GM19351 (cell line): Measurements from ENCODE around the gene FHAD1.
"Not testable (repeated sequence)": the region's sequence is repeated elsewhere in the genome, so short reads cannot be mapped to it uniquely, and the experiment has no call there.

Experiments used
- ATAC-seq: cut with Tn5 transposase; IDR thresholded peaks from one replicate; pipeline ENCODE4 v1.9.1; 2021; ENCODE audit warnings: mild to moderate bottlenecking, moderate library complexity; ENCODE audit not compliant: unreplicated experiment

The FHAD1 gene

DNA sequence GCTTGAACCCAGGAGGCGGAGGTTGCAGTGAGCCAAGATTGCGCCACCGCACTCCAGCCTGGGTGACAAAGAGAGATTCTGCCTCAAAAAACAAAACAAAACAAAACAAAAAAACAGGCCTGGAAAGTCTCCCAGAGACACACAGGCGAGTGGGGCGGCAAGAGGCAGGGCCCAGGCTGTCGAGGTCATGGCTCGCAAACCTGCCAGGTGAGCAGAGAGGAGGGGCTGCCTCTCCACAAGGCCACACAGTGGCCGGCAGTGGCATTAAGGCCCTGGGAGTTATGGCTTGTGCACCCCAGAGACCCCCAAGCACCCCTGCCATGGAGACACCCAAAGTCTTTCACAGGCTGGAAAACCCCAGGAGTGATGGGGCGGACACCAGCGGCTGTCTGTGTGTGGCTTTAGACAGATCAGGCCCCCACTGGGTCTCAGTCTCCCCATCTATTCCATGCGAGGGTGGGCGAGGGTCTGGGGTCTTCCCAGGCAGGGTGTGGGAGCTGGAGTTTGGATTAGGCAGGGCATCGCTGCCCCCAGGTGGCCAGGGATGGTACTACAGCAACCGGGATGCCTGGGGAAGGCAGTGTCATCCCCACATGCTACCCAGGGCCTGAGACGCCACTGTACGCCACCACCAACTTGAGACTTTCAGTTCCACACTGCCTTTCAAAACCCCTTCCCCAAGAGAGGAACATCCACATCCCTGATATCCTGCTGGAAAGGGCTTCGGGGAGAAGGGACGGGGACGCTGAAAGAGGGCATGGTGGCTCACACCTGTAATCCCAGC, 184.0 kb downstream of the FHAD1 start:
- ATAC-seq, result no peak

DNA sequence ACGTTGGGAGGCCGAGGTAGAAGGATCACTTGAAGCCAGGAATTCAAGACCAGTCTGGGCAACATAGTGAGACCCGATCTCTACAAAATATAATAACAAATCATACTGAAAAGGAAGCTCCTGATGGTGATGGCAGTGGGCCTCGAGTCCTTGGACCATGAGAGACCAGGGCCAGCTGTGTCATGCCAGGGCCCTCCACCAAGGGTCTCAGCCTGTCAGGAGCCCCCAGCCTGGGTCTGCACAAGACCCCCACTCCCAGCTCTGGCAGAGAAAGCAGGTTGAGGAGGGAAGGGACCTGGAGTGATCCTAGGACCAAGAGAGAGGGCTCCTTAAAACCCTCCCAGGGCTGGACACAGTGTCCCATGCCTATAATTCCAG, 184.5 kb downstream of the FHAD1 start:
- ATAC-seq, result no peak

DNA sequence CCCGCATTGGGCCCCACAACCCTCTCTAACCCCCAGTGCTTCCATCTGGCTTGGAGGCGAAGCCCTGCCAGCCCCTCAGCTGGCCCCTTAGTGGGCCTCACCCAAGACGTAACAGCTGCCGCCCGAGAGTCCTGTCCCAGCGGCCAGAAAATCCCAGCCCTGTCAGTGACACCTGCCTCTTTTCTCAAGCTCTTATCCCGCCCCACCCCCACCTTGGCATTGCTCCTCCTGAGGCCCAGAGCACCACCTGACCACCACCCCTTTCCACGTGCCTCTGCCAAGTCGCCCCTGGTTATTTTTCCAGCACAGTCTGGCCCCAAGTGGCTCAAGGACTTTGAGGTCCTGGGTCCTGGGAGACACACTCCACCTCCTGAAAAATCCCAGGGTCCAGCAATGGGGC, 185.3 kb downstream of the FHAD1 start:
- no peak for ATAC-seq

DNA sequence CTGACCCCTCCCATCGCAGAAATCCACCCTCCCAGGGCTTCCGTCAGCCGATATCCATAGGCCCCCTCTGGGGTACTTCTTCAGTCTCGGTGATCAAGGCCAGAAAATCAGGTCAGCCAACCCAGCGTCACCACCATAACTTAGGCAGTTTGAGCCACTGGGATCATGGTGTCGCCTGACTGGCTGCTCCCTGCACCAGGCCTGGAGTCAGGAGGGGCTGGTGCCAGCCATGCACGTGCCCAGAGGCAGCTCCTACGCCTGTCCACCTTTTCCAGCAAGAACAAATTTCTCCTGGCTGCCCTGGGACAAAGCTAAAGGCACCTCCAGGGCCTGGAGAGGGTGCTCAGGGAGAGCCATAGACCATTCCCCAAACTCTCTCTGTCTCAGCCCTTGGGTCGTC, 186.4 kb downstream of the FHAD1 start:
- no peak for ATAC-seq

DNA sequence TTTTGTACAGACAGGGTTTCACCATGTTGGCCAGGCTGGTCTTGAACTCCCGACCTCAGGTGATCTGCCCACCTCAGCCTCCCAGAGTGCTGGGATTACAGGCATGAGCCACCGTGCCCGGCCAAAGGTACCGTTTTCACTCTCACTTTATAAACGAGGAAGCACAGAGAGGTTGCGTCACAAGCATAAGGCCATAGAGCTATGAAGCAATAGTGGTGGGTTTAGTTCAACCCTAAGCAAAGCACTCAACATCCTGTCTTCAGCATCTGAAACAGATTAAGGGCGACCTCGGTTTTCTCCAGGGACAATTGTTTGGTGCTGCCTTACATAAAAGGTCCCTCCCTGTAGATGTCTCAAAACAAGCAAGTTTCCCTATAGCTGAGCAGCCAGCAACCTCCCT, 187.7 kb downstream of the FHAD1 start:
- not testable (repeated sequence) for ATAC-seq

DNA sequence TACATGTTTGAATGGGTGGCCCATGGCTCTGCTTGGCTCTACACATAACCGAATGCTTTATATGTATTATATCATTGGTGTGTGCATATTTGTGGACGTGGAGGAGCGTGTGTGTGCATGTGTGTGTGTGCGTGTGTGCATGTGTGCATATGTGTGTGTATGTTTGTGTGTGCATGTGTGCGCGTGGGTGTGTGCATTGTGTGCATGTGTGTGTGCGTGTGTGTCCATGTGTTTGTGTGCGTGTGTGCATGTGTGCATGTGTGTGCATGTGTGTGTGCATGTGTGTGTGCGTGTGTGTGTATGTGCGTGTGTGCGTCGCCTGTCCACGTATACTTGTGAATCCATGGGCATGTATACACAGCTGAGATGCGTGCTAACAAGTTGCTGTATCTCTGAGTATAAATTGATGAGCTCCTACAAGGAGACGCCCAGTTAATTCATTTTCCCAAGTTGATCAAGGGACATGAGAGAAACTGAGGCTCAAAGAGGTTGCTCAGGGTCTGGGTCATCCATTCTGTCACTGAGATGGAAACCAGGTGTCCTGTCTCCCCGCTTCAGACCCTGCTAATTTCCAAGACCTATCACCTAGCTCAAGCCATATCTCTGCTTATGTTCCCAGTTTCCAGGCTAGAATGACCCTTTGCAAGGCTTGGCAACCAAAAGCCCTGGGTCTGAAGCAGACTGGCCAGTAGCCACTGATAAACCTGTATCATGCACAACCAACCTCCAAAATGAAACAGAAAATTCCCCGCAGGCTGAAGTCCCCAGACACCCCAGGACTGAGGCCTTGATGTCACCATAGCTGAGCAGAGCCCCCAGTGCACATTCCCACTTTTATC, 188.4 kb downstream of the FHAD1 start:
- ATAC-seq, result no peak

DNA sequence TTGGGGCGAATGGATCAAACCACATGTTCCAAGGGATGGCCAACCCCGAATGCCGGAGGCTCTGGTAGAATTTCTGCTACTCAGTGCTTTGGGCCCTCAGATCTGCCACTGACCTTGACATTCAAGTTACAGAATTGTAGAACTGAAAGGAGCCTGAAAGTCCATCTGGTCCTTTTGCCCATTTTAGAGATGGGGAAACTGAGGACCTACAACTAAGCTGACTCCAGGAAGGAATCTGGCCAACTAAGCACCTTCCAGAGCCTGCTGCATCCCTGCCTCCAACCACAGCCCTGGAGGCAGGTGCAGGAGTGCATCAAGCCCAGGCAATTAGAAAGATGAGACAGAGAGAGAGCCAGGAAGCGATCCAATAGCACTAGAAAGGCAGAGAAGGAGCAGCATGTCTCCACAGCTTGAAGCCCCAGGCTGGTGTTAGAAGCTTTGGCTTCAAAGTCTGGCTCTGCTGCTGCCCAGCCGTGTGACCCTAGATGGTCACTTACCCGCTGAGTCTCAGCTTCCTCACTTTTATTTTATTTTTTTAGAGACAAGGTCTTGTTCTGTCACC, 189.9 kb downstream of the FHAD1 start:
- no peak for ATAC-seq

DNA sequence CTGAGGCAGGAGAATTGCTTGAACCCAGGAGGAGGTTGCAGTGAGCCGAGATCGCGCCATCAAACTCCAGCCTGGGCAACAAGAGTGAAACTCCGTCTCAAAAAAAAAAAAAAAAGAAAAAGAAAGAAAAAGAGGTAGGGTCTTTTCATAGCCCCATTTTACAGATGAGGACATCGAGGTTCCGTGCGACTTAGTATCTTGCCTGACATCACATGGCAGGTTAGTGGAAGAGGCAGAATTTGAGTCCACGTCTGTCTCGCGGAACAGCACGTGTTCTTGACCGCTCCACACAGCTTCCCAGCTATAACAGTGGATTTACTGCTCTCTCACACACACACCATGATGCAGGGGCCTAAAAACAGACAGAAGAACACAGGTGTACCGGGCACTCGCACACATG, 192.3 kb downstream of the FHAD1 start:
- no peak for ATAC-seq

DNA sequence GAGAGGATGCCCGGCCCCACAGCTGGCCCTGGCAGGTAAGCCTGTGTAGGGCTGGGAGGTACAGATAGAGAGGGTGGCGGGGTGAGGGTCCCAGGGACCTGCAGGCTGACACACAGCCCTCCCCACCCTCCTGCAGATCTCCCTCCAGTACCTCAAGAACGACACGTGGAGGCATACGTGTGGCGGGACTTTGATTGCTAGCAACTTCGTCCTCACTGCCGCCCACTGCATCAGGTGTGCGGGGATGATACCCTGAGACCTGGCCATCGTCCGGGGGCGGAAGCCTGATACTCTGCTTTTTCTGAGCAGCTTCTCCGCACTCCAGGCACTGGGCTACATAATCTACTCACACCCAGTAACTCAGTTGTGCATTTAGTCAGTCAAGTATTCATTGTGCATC, 193.3 kb downstream of the FHAD1 start:
- ATAC-seq, result no peak

DNA sequence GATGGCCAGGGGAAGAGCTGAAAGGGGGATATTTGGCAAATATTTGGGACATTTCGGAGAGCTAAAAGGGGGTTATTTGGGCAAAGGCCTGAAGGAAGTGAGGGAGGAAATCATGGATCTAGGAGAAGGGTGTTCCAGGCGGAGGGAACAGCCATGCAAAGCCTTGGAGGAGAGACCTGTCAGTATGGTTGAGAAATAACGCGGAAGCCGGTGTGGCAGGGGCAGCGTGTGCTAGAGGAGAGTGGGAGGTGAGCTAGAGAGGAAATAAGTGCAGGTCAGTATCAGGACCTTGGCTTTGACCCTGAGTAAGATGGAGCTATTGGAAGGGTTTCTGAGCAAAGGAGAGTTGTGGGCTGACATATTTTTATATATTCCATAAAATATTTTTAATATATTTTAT, 194.2 kb downstream of the FHAD1 start:
- no peak for ATAC-seq

DNA sequence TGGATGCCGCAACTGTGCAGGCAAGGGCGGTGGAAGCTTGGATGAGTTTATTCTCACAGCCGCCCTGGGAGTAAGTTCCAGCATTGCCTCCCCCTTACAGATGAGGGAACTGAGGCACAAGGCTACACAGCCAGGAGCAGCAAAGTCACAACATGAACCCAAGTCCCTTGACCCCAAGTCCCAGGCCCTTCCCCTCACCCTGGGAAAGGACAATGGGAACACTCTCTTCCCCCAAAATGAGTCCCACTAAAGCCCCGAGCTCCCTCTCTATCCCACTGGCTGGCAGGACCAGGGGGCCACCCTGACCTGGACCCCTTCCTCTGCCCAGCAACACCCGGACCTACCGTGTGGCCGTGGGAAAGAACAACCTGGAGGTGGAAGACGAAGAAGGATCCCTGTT, 195.1 kb downstream of the FHAD1 start:
- no peak for ATAC-seq

DNA sequence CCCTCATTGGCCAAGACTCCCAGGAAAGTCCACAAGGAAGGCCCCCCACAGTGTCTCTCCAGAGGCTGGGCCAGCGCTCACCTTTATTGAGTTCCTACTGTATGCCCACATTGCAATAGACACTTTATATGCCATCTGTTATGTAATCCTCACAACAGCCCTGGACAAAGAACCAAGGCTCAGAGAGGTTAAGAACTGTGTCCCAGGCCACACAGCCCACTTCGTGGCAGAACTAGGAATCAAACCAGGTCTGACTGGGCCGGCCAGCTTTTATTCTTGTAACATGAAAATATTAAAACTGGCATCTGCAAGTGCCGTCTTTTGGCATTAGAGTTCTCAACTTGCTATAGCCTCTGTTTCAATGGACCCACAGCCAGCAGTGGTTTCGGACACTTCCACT, 195.7 kb downstream of the FHAD1 start:
- no peak for ATAC-seq

DNA sequence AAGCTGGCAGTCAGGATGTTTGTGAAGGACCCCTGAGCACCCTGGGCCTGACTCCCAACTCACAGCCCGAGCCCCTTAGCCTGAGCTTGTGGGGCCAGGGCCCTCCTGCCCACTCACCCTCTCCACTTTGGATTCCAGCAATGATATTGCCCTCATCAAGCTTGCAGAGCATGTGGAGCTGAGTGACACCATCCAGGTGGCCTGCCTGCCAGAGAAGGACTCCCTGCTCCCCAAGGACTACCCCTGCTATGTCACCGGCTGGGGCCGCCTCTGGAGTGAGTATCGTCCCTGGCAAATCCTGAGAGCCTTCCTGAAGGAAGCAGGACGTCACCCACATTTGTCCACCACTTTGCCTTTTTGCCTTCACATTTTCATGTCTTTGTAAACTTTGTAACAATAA, 196.3 kb downstream of the FHAD1 start:
- ATAC-seq, result no peak

DNA sequence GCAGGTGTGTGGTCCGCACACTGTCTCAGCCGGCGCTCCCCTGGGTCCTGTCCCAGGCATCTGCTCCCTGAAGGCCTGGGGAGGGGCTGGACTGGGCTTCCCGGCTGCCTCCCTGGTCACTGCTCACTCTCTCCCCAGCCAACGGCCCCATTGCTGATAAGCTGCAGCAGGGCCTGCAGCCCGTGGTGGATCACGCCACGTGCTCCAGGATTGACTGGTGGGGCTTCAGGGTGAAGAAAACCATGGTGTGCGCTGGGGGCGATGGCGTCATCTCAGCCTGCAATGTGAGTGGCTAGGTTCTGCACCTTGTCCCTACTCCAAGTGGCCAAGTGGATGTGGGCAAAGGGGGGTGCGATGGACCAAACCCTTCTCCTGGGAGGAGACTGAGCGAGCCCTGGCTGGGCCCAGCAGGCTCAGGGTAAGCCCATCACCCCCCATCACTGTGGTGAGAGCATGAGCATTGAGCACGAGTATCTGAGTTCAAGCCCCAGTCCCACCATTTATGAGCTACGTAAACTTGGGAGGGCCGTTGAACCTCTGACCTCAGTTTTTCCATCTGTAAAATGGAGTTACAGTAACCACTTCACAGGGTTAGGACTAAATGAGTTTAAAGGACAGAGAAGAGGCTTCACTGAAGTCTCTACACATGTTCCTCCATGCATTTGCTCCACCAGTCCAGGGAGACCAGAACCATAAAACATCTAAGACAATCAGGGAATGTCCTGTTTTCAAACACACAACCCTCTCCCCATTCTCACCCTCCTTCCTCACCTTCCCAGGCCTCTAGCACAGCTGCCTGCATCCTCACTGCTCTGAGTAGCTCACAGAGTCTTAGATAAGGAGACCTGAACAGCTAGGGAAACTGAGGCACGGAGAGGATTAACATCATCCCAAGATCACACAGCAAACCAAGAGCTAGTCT, 197.7 kb downstream of the FHAD1 start:
- no peak for ATAC-seq

DNA sequence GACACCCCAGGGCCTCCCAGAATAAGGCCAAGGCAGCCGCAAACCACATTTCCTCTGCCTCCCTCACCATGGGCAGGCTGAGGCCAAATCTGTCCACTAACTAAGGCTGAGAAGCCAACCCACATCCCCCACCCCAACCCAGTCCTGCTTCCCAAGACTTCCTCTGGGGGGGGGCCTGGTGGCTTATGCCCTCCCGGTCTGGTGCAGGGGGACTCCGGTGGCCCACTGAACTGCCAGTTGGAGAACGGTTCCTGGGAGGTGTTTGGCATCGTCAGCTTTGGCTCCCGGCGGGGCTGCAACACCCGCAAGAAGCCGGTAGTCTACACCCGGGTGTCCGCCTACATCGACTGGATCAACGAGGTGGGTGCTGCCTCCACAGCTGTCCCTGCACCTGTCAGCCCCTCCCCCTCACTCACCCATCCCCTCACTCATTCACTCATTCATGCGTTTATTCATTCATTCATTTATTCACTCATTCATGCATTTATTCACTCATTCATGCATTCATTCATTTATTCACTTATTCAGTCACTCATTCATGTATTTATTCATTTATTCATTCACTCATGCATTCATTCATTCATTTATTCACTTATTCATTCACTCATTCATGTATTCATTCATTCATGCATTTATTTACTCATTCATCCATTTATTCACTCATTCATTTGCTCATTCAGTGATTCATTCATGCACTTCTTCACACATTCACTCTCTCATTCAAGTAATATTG, 198.5 kb downstream of the FHAD1 start:
- ATAC-seq, result no peak

DNA sequence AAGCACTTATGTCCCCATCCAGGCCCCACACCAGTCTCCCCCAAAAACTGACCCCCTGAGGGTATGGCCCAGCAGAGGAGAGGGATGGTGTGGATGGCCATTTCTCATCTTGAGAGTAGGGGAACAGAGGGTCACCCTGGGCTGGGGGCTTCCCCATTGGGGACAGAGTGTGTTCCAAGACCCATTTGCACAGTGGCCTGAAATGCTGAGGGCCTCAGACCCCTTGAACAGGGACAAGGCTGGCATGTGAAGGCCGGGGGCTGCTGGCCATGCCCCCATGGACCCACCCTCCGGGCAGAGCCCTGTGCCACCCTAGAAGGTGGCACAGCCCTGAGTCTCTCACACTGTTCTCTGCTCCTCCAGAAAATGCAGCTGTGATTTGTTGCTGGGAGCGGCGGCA, 199.2 kb downstream of the FHAD1 start:
- ATAC-seq, result no peak
